Keratinocyte (primary cell): Measurements from ENCODE around the gene CRISPLD2. TPM values are rescaled to one million over a fixed set of nuclear protein-coding genes. Genes with fewer than 3 reads are reported as not detected.
A peak's percentile ranks its signal among the peaks of the same experiment; 100 is the strongest.

Experiments
- DNase-seq: peaks from one replicate; pipeline ENCODE4 v3.0.0-alpha.2; 2011; ENCODE audit warnings: low read depth, missing footprints, low spot score
- FAIRE-seq: peaks from 2 replicates; lab custom pipeline; 2011; peaks lifted over from hg19 to GRCh38; lab: Jason Lieb, UNC
- H2AFZ ChIP-seq: 2 replicates; pipeline ENCODE4 v1.6.0; 2012; ENCODE audit warnings: low read length, control low read depth, inconsistent platforms; ENCODE audit not compliant: control insufficient read depth
- H3K27ac ChIP-seq: 2 replicates; pipeline ENCODE4 v1.5.1; 2011; ENCODE audit warnings: low read length; ENCODE audit not compliant: control insufficient read depth, insufficient read depth
- H3K27me3 ChIP-seq: 3 replicates; pipeline ENCODE4 v1.6.0; 2011; ENCODE audit warnings: low read length; ENCODE audit not compliant: control insufficient read depth, insufficient read depth; ENCODE audit errors: extremely low read depth
- H3K36me3 ChIP-seq, 2 experiments: 2 replicates in 1 of 2; 3 replicates in 1 of 2; pipeline ENCODE4 v1.5.1; 2011; ENCODE audit warnings: low read length in 2 of 2, mild to moderate bottlenecking in 1 of 2; ENCODE audit not compliant: control insufficient read depth in 2 of 2, insufficient read depth in 2 of 2; ENCODE audit errors: extremely low read depth in 1 of 2
- H3K4me1 ChIP-seq: 3 replicates; pipeline ENCODE4 v1.5.1; 2011; ENCODE audit warnings: low read length; ENCODE audit not compliant: control insufficient read depth, insufficient read depth; ENCODE audit errors: extremely low read depth
- H3K4me2 ChIP-seq: 3 replicates; pipeline ENCODE4 v1.6.0; 2011; ENCODE audit warnings: low read depth, low read length; ENCODE audit not compliant: control insufficient read depth, insufficient read depth; ENCODE audit errors: extremely low read depth
- H3K4me3 ChIP-seq, 3 experiments: fragments of 200-600 bp in 1 of 3; sonication (generic) in 1 of 3; 2 replicates in 2 of 3; 3 replicates in 1 of 3; pipeline ENCODE4 v1.5.1; 2011 to 2016; ENCODE audit warnings: low read length in 3 of 3, mild to moderate bottlenecking in 3 of 3, control low read depth in 2 of 3, inconsistent platforms in 1 of 3, low read depth in 1 of 3, mixed read lengths in 1 of 3, mixed run types in 1 of 3, moderate library complexity in 1 of 3; ENCODE audit not compliant: control insufficient read depth in 2 of 3, insufficient read depth in 2 of 3; ENCODE audit errors: extremely low read depth in 1 of 3
- H3K79me2 ChIP-seq: 2 replicates; pipeline ENCODE4 v1.6.0; 2012; ENCODE audit warnings: low read length; ENCODE audit not compliant: control insufficient read depth, insufficient read depth
- H3K9ac ChIP-seq: 3 replicates; pipeline ENCODE4 v1.6.0; 2011; ENCODE audit warnings: low read length; ENCODE audit not compliant: control insufficient read depth, insufficient read depth; ENCODE audit errors: extremely low read depth
- H3K9me1 ChIP-seq: 3 replicates; pipeline ENCODE4 v1.6.0; 2011; ENCODE audit warnings: low read length; ENCODE audit not compliant: control insufficient read depth, insufficient read depth; ENCODE audit errors: extremely low read depth
- H3K9me3 ChIP-seq: 2 replicates; pipeline ENCODE4 v1.5.1; 2012; ENCODE audit warnings: low read depth, low read length; ENCODE audit not compliant: control insufficient read depth
- H4K20me1 ChIP-seq: 3 replicates; pipeline ENCODE4 v1.6.0; 2011; ENCODE audit warnings: low read length; ENCODE audit not compliant: control insufficient read depth, insufficient read depth; ENCODE audit errors: extremely low read depth
- EZH2 ChIP-seq: IDR thresholded peaks from one replicate; pipeline ENCODE4 v1.6.1; 2012; ENCODE audit warnings: inconsistent platforms, mild to moderate bottlenecking, low read length, moderate library complexity
- dilution Hi-C: fragments of 300-500 bp; cut with MboI; formaldehyde crosslinking; loops from one replicate; pipeline ENCODE4 v1.7.0; 2020; ENCODE audit warnings: low sequenced_read_pairs; ENCODE audit not compliant: extremely low pct_ligation_motif_present
- polyA plus RNA-seq, 5 experiments: library from polyadenylated mRNA; depleted of rRNA in 3 of 5; stranded (reverse) in 3 of 5; stranded (forward) in 1 of 5; unstranded in 1 of 5; fragments of >200 nt; gene quantifications; 1 replicate in 1 of 5; 2 replicates in 3 of 5; 3 replicates in 1 of 5; pipeline versions ENCODE4 v1.2.1 to v1.2.3, GENCODE V29; 2011 to 2012; ENCODE audit warnings: missing spikeins in 2 of 5, low read depth in 1 of 5, low replicate concordance in 1 of 5
- TF ChIP-seq, protein P1 (sequence below), 3 experiments: IDR thresholded peaks in 1 of 3; conservative IDR thresholded peaks in 1 of 3; optimal IDR thresholded peaks in 1 of 3; 2 replicates in 2 of 3; 3 replicates in 1 of 3; pipeline versions ENCODE3 to v1.5.1; 2011; ENCODE audit warnings: low read length in 3 of 3, mild to moderate bottlenecking in 3 of 3, moderate library complexity in 2 of 3, control low read depth in 1 of 3, inconsistent platforms in 1 of 3; ENCODE audit not compliant: insufficient read depth in 2 of 3; ENCODE audit errors: extremely low read depth in 1 of 3

CRISPLD2 gene
- polyA plus RNA-seq, 1 donor (not counting 4 experiments of a cell fraction or from before 2014, with no cell fraction given), result 1.2 TPM

DNA sequence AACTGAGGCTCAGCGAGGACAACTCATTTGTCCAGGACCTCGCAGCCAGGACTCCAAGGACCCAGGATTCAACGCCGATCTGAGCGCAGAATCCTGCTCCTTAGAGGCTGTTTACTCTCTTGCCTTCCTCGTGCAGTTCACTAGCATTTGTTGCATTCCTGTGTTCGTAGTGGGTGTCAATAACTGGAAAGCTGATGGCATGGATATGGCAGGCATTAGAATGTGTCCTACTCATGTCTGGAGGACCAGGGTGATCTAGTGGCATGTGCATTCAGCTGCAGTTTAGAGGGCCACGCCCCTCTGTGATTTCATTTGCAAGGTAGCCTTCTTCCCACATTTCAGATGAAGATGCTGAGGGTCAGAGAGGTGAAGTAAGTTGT lies 510 bp downstream of the CRISPLD2 start:
- no peaks in the 10 kb centered on the region for H3K36me3 ChIP-seq
- H3K79me2 ChIP-seq, result no peaks in the 10 kb centered on the region
- H3K27me3 ChIP-seq, result peaks cover 27% of the 10 kb centered on the region
- H2AFZ ChIP-seq, result no peak overlapping the region
- dilution Hi-C loops, result no loop called here
- no peaks in the 10 kb centered on the region for H3K9me3 ChIP-seq
- H3K4me2 ChIP-seq, result peak overlapping the region; percentile 93
- H3K9ac ChIP-seq, result no peak overlapping the region
- H3K27ac ChIP-seq, result no peak overlapping the region
- H4K20me1 ChIP-seq, result peaks cover 6% of the 10 kb centered on the region
- no peaks in the 10 kb centered on the region for H3K9me1 ChIP-seq
- no peak for DNase-seq
- FAIRE-seq, result no peak
- TF ChIP-seq, protein P1, sequence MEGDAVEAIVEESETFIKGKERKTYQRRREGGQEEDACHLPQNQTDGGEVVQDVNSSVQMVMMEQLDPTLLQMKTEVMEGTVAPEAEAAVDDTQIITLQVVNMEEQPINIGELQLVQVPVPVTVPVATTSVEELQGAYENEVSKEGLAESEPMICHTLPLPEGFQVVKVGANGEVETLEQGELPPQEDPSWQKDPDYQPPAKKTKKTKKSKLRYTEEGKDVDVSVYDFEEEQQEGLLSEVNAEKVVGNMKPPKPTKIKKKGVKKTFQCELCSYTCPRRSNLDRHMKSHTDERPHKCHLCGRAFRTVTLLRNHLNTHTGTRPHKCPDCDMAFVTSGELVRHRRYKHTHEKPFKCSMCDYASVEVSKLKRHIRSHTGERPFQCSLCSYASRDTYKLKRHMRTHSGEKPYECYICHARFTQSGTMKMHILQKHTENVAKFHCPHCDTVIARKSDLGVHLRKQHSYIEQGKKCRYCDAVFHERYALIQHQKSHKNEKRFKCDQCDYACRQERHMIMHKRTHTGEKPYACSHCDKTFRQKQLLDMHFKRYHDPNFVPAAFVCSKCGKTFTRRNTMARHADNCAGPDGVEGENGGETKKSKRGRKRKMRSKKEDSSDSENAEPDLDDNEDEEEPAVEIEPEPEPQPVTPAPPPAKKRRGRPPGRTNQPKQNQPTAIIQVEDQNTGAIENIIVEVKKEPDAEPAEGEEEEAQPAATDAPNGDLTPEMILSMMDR (optimal IDR thresholded peaks at IDR 0.05 in 1 of 3, IDR thresholded peaks at IDR 0.05 in 1 of 3, conservative IDR thresholded peaks at IDR 0.05 in 1 of 3; ENCODE audit: extremely low read depth in 1 of 3, insufficient read depth in 2 of 3, low read length in 3 of 3), result no peak
- TF ChIP-seq EZH2, result no peak
- peaks cover 15% of the 10 kb centered on the region for H3K4me1 ChIP-seq
- peak overlapping the region; percentile 19 to 69 (median 58) for H3K4me3 ChIP-seq

DNA sequence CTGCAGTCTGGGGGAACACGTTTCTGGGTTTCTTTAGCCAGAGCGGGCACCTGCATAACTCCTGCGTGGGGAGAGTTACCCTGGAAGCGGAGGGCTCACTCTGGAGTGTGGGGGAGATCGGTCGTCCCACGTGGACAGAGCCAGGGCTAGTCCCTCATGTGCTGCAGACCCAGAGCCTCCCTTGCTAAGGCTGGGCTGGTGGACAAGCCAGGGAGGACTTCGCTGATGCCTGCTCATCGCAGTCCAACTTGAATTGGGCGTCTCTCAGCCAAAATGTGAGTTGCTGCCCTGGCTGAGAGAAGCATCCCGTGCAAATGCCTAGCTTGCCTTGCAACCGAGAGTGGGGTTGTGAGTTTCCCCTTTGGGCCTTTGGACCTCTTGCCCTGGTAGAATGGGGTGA lies 986 bp downstream of the CRISPLD2 start:
- no peak for FAIRE-seq
- H3K9ac ChIP-seq, result no peak overlapping the region
- H3K79me2 ChIP-seq, result no peaks in the 10 kb centered on the region
- TF ChIP-seq, protein P1 (optimal IDR thresholded peaks at IDR 0.05 in 1 of 3, IDR thresholded peaks at IDR 0.05 in 1 of 3, conservative IDR thresholded peaks at IDR 0.05 in 1 of 3; ENCODE audit: extremely low read depth in 1 of 3, insufficient read depth in 2 of 3, low read length in 3 of 3), result no peak
- no peak for TF ChIP-seq EZH2
- no peaks in the 10 kb centered on the region for H3K9me3 ChIP-seq
- H3K27me3 ChIP-seq, result peaks cover 22% of the 10 kb centered on the region
- H3K4me3 ChIP-seq, result no peak overlapping the region
- peaks cover 15% of the 10 kb centered on the region for H3K4me1 ChIP-seq
- no peak overlapping the region for H3K27ac ChIP-seq
- no peak overlapping the region for H2AFZ ChIP-seq
- dilution Hi-C loops, result no loop called here
- H3K36me3 ChIP-seq, result no peaks in the 10 kb centered on the region
- peaks cover 6% of the 10 kb centered on the region for H4K20me1 ChIP-seq
- no peaks in the 10 kb centered on the region for H3K9me1 ChIP-seq
- peak overlapping the region; percentile 93 for H3K4me2 ChIP-seq
- DNase-seq, result no peak
